HG03045 (cell line): ENCODE measurements around the gene COL23A1.

Experiments used
- ATAC-seq: cut with Tn5 transposase; IDR thresholded peaks from one replicate; pipeline ENCODE4 v1.9.1; 2021; ENCODE audit warnings: mild to moderate bottlenecking, moderate library complexity; ENCODE audit not compliant: unreplicated experiment

COL23A1 gene

DNA sequence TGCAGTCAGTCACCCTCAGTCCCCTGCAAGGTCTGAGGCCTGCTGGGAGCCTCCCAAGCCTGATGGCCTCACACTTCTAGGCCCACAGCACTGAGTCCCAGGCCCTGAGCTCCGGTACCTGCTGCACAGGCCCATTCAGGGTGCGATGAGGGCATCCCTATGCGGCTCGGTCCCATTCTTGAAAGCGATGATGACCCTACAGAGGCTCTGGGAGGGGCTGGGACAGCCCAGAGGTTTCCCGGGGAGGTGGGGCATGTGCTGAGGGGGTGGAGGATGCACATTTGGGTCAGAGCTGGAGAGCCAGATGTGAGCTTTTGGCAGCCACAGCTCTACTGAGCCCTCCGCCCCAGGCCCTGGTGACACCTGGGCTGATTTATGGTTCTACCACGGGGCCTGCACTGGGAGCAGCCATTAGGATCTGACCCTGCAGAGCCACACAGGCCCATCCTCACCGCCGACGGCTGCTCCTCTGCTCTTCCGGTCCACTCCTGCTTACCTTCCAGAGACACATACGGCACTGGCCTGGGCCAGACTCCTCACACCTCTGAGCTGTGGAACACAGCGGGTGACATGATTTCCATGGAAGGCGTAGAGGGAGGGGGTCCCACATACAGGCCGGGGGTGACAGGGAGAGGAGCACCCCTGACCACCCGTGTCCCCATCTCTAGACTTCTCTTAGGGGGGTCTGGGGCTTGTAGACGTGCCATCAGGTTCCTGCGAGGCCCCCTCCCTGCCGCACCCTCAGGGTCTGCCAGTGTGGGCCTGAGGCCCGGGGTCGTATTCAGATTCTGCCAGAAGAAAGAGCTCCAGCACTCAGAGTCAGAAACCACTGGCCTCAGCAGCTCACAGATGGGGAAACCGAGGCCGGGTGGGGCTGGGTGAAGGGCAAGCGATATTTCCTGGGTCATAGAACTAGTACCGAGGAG is 53.4 kb downstream of the COL23A1 start:
- no peak for ATAC-seq

DNA sequence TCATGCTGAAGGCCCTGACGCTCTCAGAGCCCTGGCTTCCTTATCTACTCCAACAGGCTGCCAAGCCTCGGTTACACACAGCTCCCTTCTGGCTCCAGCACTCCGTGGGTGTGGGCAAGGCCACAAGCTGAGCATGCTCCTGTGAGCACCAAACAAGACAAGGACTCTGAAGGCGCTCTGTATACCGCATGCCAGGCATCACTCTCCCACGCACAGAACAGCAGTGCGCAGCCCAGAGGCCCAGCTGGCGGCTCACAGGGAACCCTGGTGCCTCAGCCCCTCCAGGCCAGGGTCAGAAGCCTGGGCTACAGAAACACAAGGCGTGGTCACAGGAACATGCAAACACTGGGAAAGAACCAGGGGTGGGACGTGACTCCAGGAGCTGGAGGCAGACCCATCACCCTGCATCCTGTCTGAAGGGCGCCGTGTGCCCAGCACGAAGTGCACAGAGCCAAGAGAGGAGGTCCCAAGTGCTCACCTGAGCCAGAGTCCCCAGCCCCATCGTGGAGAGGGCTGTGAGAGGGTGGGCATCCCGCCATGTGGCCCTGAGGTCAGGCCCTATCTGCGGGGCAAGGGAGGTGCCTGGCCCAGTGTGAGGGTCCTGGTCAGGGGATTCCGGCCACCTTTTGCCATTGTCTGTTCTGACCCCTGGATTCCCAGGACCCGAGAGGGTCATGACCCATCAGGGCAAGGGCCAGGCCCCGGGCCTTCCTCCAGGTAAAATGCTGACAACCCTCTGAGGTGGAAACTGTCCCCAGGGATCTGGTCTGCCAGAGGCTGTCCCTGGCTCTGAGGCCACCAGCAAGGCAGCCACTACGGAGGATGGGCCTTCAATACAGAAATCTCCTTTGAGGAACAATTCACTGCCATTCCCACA is 54.7 kb downstream of the COL23A1 start:
- no peak for ATAC-seq

DNA sequence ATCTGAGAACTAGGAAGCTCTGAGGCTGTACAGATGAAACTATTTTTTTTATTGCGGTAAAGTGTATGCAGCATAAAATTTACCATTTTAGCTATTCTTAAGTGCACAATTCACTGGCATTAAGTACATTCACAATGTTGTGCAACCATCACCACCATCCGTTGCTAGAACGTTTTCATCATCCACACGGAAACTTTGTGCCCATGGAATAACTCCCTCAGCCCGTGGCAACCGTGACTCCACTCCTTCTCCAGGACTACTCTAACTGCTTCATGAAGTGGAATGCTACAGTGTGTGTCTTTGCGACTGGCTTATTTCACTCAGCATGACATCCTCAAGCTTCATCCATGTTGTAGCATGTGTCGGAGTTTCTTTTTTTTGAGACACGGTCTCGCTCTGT is 57.1 kb downstream of the COL23A1 start:
- no peak for ATAC-seq

DNA sequence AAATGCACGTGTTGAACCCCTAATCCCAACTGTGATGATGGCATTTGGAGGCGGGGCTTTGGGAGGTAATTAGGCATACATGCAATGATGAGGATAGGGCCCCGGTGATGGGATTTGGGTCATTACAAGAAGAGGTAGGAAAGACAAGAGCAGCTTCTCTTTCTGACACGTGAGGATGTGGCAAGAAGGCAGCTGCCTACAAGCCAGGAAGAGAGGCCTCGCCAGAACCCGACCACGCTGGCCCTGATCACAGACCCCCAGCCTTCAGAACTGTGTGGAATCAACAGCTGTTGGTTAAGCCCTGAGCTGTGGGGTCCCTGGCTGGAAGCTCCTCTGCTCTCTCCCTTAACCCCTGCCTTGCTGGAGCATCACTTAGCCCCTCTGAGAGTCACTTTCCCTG is 57.5 kb downstream of the COL23A1 start:
- no peak for ATAC-seq

DNA sequence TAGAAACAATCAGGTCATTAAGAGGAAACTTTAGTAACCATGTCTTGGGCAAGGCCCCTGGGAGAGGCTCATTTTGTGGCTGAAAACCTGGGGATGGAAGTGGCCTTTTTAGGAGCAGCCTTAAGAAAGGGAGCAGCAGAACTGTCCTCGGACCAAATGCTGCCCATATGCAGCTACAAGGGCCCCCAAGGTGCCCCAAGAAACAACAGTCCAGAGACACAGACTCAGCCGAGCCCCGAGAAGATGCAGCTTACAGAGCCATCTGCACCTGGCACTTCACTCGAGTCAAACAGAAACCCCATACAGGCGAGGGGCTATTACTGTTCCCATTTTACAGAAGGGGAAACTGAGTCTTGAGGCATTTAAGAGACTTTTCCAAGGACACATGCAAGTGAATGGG is 58.0 kb downstream of the COL23A1 start:
- no peak for ATAC-seq

DNA sequence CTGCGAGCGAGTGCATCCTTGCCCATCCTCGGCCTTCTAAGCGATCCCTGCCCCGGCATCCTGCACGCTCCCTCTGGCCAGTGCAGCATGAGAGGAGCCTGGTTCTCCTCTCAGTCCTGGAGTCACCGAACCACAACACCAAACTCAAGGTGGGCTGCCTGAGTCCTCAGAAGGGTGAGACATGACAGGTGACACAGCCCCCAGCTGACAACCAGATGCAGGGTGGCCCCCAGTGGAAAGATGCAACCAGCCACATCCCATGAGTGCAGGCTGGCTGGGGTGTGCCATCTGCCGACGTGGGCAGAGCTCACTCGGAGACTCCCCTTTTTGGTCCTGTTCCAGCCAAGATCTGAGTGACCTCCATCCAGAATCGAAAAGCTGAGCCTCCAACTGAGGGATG is 58.4 kb downstream of the COL23A1 start:
- no peak for ATAC-seq

DNA sequence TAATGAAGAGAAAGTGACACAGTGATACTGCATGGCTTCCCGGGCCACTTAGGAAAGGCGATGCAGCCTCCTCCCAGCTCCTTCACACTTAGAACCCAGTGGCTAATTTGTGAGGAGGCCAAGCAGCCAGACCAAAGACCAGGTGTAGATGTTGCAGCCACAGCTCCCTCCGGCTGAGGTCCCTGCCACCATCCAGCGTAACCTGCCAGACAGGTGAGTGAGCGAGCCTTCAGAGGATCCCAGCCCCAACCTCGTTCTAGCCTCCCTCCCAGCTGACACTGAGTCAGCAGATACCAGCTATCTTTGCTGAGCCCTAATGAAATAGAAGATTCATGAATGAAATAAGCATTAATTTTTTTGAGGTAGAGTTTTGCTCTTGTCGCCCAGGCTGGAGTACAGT is 59.7 kb downstream of the COL23A1 start:
- ATAC-seq: no peak

DNA sequence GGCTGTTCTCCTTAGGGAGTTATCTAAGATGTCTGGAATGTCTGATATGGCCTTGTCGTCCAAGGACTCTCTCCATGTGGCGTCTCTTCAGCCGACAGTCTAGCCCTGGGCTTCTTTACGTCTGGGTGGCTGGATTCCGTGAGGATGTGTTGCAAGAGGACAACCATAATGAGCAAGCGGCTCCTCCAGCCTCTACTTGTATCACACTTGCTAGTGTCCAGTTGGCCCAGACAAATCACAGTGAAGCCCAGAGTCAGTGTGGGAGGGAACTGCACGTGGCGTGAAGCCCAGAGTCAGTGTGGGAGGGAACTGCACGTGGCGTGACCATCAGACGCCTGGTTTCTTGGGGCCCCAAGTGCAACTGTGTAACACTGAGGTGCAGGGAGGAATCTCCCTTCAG is 61.1 kb downstream of the COL23A1 start:
- ATAC-seq: no peak

DNA sequence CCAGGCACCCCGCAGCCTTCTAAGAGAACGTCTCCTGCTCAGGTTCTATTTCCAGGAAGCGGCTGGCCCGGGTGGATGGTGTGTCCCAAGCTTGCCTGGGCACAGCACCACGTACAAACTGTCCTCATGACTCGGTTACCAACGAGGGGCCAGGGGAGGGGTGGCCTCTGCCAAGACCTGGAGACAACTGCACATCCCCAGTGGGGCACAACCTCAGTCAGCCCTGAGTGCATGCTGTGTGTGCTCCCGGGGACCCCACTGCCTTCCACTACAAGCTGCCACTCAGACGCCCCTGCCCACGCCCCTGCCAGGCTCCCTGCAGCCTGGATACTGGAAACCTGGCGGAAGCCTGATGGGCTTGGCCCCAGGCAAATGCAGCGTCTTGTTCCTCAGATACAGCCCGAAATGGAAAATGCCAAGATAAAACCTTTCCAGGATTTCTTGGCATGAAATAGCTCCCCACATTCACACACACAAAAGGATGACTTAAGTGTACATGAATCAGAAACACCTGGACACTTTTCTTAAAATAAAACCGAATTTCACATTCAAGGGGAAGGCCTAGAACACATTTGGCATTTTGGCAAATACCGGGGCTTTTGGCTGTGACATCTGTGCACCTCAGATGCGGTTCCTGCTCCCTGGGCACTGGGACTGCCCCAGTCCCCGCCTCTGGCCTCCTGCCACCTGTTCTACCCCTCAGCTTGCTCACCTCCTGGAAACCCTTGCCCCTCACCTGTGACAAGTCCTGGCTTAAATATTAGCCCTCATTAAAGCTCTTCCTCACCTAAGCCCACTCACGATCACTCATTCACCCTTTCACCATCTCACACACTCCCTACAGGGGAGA is 62.5 kb downstream of the COL23A1 start:
- ATAC-seq: no peak

DNA sequence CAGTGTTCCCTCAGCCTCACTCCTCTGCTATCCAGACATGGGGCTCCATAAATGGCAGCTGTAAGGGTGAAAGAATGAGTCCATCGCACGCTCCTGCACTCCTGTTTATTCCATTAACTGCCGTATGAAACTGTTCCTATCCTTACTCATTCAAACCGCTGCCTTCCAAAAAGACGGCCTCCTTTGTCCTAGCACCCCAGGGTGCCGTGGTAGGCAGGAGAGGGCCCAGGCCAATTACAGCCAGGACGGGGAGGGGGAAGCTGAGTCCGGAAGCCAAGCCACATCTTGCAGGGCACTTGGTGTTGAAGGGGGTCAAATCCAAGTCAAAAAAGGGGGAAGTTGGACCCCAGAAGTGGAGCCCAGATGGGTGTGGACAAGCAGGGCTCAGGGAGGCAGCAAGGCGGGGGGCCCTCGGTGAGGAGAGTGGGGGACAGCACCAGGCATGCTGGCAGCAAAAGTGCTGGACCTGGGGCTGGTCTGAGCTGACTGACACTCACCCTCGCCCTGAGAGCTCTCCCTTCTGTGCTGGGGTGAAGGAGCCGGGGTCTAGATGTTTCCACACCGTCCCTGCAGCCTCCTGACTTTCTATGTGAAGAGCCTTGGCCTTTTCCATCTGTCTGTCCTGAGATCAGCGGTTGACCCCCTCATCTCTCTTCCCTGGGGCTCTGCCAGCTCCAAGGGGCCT is 63.3 kb downstream of the COL23A1 start:
- ATAC-seq: no peak

DNA sequence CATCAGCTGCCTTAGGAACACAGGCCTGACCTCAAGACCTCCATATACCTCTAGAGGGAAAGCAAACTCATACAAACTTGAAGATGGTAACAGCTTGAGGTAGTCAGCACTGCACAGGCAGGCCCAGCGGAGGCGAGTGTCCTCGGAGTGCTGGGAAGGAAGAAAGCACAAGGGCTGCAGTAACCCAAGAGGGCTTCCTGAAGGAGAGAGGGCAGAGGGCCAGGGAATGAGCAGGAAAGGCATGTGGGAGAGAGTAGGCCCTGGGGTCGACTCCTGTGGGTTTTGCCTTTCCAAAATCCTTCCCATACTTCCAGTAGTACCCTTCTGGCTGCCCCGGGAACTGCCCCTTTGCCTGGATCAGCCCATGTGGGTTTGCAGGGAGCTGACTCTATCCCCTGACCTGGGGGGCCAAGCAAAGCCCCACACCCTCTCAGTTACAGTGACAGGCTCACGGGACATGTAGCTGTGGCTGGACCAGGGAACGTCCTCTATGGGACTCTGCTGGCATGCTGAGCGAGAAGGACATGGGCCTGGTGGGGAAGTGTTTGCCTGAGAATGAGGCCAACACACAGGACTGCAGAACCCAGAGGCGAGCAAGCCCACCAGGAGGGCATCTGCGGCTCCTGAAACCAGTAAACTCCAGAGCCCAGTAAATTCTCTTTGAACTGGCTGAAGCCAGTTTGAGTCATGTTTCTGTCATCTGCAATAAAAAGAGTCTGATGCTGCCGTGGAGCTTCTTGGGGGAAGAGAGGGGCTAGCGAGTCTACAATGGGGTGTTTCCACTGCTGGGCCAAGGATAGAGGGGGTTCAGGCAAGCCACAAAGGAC is 64.1 kb downstream of the COL23A1 start:
- no peak for ATAC-seq

DNA sequence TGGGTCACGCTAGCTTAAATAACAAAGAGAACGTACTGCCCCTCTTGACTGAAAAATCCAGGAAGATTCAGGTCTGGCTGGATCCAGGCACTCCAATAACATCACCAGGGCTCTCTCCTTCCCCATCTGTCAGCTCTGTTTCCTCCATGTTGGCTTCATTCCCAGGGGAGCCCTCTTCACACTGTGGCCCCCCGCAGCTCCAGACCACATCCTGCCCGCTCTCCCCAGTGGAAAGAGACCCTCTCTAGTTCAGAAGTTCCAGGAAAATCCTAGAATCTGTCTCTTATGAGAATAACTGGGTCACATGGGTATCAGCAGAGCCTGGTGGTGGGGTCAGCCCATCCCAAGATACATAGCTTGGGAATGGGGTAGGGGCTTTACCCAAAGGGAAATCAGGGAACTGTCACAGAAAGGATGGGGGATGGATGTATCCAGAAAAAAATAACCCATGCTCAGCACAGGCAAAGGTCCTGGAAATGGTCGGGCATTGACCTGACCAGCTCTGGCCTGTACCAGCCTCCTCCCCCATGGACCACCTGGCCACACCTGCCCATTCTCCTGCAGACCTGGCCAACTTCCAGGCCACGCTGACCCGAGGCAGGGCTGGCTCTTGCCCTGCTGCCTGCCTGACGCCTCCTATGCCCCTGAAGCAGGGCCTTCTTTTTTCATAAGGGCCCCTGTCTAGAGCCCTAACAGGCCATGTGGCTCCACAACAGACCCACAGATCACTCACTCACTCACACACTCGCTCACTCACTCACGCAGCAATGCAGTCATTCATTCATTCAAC is 65.9 kb downstream of the COL23A1 start:
- ATAC-seq: no peak

DNA sequence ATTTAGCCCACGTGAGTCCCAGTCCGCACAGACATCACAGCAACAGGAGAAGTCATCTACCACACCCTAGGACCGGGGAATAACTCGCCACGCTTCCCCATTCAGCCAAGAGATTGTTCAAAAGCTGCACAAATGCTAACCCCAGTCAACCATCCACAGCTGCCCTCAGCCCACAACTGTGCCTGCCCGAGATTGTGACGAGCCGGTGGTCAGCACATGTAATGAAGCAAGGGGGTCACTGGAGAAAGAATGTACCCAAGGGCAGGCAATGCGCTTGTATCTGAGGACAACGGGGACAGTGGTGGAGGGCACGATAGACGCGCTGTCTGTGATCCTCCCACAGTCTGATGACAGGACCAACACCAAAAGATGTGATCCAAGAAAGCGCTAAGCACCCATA is 67.8 kb downstream of the COL23A1 start:
- ATAC-seq: no peak

DNA sequence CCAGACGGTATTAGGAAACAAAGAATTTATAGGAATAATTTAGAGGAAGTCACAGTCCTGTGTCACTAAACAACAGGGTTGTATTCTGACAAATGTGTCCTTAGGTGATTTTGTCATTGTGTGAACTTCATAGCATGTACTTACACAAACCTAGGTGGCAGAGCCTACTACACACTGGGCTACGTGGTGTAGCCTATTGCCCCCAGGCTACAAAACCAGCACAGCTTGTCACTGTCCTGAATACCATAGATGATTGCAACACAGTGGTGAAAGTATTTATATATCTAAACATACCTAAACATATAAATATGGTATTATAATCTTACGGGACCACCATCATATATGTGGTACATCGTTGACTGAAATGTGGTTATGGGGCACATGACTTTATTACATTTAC is 69.3 kb downstream of the COL23A1 start:
- ATAC-seq: no peak

DNA sequence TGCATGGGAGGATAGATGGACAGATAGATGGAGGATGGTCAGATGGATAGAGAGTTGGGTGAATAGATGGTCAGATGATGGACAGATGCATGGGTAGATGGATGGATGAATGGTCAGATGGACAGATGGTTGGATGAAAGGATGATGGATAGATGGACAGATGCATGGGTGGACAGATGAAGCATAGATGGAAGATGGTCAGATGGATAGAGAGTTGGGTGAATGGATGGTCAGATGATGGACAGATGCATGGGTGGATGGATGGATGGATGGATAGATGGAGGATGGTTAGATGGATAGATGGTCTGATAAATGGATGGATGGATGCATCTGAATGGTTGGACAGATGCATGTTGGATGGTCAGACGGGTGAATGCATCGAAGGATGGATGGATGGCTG is 70.4 kb downstream of the COL23A1 start:
- ATAC-seq: no peak

DNA sequence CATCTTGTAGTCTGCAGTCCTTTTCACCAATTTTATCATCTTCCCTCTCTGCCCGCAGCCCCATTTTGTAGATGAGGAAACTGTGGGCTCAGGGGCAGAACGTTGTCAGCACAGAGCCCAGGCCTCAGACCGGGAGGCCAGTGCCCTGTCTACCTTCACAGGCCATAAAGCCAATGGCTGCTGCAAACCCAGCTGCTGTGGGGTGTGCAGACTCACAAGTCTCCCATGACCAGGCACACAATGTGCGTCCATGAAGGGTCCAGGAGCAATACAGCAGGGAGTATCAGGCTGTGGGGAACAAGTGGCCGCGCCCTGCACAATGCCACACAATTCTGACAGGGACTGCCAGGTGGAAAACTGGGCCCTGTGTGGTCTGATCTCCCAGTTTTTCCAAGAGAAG is 71.0 kb downstream of the COL23A1 start:
- no peak for ATAC-seq

DNA sequence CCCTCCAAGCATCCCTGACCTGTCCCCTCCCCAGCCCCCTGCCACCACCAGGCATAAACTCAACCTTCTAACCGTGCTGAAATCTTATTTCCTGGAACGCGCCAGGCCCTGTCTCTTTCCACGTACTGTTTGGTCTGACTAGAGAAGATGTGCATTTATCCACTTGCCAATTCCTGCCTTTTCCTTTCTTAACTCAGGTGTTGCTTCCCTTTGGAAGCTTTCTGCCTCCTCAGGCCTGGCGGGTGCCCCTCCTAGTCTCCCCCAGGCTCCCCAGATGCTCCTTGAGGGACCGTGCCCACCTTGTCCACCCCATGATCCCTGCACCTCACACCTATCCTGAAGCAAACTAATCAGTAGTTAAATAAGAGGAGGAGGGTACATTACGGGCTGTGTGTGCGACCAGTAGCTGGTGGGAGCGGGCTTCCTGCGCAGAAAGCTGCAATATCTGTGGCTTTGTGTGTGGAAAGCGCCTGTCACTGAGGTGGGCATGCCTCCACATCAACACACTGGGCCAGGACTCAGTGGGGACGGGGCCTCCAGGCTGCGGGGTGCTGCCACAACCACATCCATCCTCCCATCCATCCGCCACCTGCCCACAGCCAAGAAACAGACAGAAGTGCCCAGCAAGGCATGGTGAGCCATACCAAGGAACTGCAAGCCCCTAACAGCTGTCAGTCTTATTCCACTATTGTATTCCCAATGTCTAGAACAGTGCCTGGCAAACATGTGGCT is 73.5 kb downstream of the COL23A1 start:
- ATAC-seq: no peak
